Heart right ventricle (tissue), 16 donors: Measurements from ENCODE around the gene GALNT16. TPM values are rescaled to one million over a fixed set of nuclear protein-coding genes. Genes with fewer than 3 reads are reported as not detected.
A peak's percentile ranks its signal among the peaks of the same experiment; 100 is the strongest.

Source experiments
- ATAC-seq, 8 donors: fragments of 200-7000 bp; cut with Tn5 transposase; one replicate each; pipeline ENCODE4 v1.9.1; 2020; ENCODE audit warnings: mild to moderate bottlenecking in 8 of 8, moderate library complexity in 8 of 8, moderate number of reproducible peaks in 1 of 8
- DNase-seq, 2 donors: peaks; one replicate each; pipeline ENCODE4 v3.0.0-alpha.2; 2020
- H3K27ac ChIP-seq, 10 donors: fragments of 200-600 bp; sonication (generic) in 2 of 10; one replicate each; pipeline versions ENCODE4 v1.5.0 to v1.8.0; 2020 to 2022; ENCODE audit warnings: mild to moderate bottlenecking in 3 of 10
- H3K27me3 ChIP-seq, 7 donors: fragments of 200-600 bp; one replicate each; pipeline ENCODE4 v1.8.0; 2021 to 2022; ENCODE audit warnings: mild to moderate bottlenecking in 2 of 7
- H3K36me3 ChIP-seq, 9 donors: fragments of 200-600 bp; sonication (generic) in 1 of 9; one replicate each; pipeline versions ENCODE4 v1.5.0 to v1.8.0; 2020 to 2022; ENCODE audit warnings: mild to moderate bottlenecking in 2 of 9
- H3K4me1 ChIP-seq, 9 donors: fragments of 200-600 bp; sonication (generic) in 1 of 9; one replicate each; pipeline versions ENCODE4 v1.5.0 to v1.8.0; 2020 to 2022; ENCODE audit warnings: mild to moderate bottlenecking in 4 of 9
- H3K4me3 ChIP-seq, 10 donors: fragments of 200-600 bp; sonication (generic) in 2 of 10; one replicate each; pipeline versions ENCODE4 v1.5.0 to v1.8.0; 2020 to 2022; ENCODE audit warnings: mild to moderate bottlenecking in 7 of 10, moderate library complexity in 2 of 10
- H3K9me3 ChIP-seq, 11 donors: fragments of 200-600 bp in 10 of 11; sonication (generic) in 2 of 11; one replicate each; pipeline versions ENCODE4 v1.5.0 to v1.8.0; 2013 to 2022; ENCODE audit warnings: mild to moderate bottlenecking in 2 of 11, control low read depth in 1 of 11, moderate library complexity in 1 of 11
- WGBS, 2 donors: extraction: QIAGEN DNeasy Blood & Tissue Kit; methylation state at CpG; one replicate each; pipeline ENCODE4 v1.1.7; 2013; ENCODE audit warnings: inconsistent platforms in 1 of 2; 5-methylcytosine and 5-hydroxymethylcytosine counted together
- intact Hi-C, 10 donors: fragments of 100-400 bp; cut with DNase I; formaldehyde crosslinking; loops; one replicate each; pipeline versions ENCODE4 v1.11.1 to v1.14.2; 2022
- polyA plus RNA-seq, 2 donors: library from polyadenylated mRNA; stranded (reverse); fragments of 200-250 nt; gene quantifications; one replicate each; pipeline ENCODE4 v1.2.3, GENCODE V29; 2013
- total RNA-seq, 10 donors: library from RNA; stranded (reverse); fragmentation: NEBNext Ultra II Directional in 3 of 10; extraction: Animal tissue kit (Norgen Biotek cat#: 25700) in 3 of 10; gene quantifications; one replicate each; pipeline versions ENCODE4 v1.2.1 to v1.2.4, GENCODE V29; 2021 to 2023
- TF ChIP-seq, protein P1 (sequence below), 9 donors: fragments of 200-600 bp; sonication (generic) in 2 of 9; IDR thresholded peaks; one replicate each; pipeline versions ENCODE4 v1.5.0 to v1.8.0; 2021 to 2022; ENCODE audit warnings: antibody characterized with exemption in 9 of 9, mild to moderate bottlenecking in 5 of 9, moderate library complexity in 1 of 9
- donor health status: Arrhythmogenic right ventricular cardiomyopathy.
- donor health status: ischemic (EF 13 %, LVEDD 7.1; RV severe dilation, severe dysfunction).
- donor health status: healthy with polysubstance abuse.
- donor health status: DM: no; HTN: yes; CAD: no.
- donor health status: DM: no; HTN: no; CAD: no.
- donor health status: ischemic (EF 25% LVEDD 6.9; RV normal size, moderate dysfunction).
- donor health status: ischemic (EF 25% LVEDD 5.7; RV mildly dilated, moderate dysfunction).
- donor health status: healthy.
- donor health status: DM: yes; HTN: yes; CAD: no.
- donor health status: Ischemic cardiomyopathy.
- donor health status: ischemic (EF 35%, LVEDD 5.7; RV mildly dilated, moderate dysfunction).
- donor health status: nonischemic (EF 11% LVEDD 7.7; RV severe dilation, severe dysfunction).
- donor health status: DM: yes; HTN: yes; CAD: no.
- donor health status: PGD.
- donor health status: ischemic (EF 29% LVEDD 5.4; RV normal size, mild dysfunction).
- donor health status: nonischemic (EF 23%, LVEDD 6.1; RV moderate dilation, normal function).

The GALNT16 gene
- total and polyA plus RNA-seq, 12 donors: 9.6 to 106 (median 68.3) TPM

DNA sequence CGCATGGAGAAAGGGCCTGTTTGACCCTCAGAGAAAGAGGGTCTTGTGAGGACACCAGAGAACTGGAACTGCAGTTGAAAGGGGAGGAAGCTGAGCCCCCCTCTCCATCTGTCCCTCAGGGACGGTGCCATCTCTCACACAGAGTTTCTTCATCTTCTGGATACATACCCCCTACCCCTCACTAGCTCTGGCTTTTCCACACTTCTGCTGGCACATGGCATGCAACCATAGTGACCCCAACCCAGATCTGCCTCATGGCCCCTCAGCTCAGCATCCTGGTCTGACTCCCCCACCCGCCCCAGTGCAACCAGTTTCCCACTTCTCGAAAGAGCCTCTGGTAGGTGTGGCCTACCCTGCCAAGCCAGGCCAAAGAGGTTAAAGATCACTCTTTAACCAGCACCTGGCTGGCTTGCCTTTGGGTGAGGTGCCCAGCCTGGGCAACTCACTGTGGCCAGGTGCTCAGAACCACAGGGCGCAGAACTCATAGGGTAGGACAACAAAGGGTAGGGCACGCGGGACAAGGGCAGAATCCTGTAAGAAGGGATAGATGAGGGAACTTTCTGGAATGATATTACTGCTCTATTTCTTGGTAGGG, 25.8 kb downstream of the GALNT16 start:
- no peak overlapping the region for H3K4me3 ChIP-seq
- H3K9me3 ChIP-seq: no peaks in the 10 kb centered on the region
- TF ChIP-seq, protein P1, sequence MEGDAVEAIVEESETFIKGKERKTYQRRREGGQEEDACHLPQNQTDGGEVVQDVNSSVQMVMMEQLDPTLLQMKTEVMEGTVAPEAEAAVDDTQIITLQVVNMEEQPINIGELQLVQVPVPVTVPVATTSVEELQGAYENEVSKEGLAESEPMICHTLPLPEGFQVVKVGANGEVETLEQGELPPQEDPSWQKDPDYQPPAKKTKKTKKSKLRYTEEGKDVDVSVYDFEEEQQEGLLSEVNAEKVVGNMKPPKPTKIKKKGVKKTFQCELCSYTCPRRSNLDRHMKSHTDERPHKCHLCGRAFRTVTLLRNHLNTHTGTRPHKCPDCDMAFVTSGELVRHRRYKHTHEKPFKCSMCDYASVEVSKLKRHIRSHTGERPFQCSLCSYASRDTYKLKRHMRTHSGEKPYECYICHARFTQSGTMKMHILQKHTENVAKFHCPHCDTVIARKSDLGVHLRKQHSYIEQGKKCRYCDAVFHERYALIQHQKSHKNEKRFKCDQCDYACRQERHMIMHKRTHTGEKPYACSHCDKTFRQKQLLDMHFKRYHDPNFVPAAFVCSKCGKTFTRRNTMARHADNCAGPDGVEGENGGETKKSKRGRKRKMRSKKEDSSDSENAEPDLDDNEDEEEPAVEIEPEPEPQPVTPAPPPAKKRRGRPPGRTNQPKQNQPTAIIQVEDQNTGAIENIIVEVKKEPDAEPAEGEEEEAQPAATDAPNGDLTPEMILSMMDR (IDR thresholded peaks at IDR 0.05): no peak
- no peaks in the 10 kb centered on the region for H3K27me3 ChIP-seq
- DNase-seq (no peak), ATAC-seq (no peak)
- 83 to 86% methylated on average over 7 of the region's 7 CpGs for WGBS, 2 donors
- intact Hi-C loops: no loop called here
- no peak overlapping the region for H3K27ac ChIP-seq
- peaks cover 8 to 62% (median 42%) of the 10 kb centered on the region in 9 donors for H3K4me1 ChIP-seq
- H3K36me3 ChIP-seq: no peaks in the 10 kb centered on the region

DNA sequence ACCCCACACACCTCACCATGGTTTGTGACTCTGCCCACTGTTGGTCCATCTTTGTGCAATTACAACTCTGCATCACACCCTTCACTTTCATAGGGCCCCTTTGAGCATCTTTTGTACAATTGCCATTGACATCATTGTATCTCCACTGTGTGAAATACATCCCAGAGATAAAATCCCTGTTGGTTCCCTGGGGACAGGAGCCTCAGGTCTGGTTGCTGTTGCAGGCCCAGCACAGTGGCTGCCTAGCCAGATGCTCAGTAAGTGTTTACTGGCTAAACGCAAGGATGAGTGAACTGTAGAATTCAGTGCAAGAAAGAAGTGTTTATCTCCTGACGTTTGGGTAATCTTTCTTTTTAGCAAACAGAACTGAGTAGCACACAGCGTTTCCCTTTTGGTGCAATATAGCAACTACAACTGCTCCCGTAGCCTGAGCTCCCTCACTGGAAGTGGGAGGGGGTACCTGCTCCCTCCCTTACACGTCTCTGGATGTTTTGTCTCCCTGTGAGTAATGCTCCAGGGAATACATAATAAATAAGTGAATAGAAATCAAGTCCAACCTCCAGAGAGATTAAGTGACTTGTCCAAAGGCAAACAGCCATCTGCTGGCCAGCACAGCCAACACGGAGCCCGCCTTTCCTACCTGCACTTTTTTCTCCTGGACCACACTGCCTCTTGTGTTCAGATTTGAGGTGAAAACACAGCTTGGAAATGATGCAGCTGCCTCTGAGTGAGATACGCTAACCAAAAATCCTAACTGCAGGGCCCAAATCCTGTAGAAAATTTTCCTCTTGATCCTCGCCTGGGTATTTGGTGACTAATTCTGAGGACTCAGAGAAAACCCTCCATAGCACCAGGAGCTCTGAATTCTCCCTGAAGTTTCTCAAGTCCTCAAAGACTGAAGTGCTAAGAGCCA, 27.4 kb downstream of the GALNT16 start:
- peak in 3 of 8 donors; percentile 2 to 4 (median 3) for ATAC-seq
- WGBS, 2 donors: 59 to 75% methylated on average over 9 of the region's 9 CpGs
- intact Hi-C loops: loop anchor here in 2 of 10 donors (2.0 kb wide), 1 partner anchor 27 kb away; the partner anchor contains the start of gene GALNT16 (in 2 of the 2)
- DNase-seq: no peak
- Histone ChIP-seq H3K4me1 (peaks cover 17 to 64% (median 51%) of the 10 kb centered on the region in 9 donors), H3K4me3 (no peak overlapping the region), H3K27me3 (no peaks in the 10 kb centered on the region), H3K9me3 (no peaks in the 10 kb centered on the region), H3K27ac (peak overlapping the region in 9 of 10 donors; percentile 4 to 77 (median 61)), H3K36me3 (no peaks in the 10 kb centered on the region)
- TF ChIP-seq, protein P1 (IDR thresholded peaks at IDR 0.05): no peak

DNA sequence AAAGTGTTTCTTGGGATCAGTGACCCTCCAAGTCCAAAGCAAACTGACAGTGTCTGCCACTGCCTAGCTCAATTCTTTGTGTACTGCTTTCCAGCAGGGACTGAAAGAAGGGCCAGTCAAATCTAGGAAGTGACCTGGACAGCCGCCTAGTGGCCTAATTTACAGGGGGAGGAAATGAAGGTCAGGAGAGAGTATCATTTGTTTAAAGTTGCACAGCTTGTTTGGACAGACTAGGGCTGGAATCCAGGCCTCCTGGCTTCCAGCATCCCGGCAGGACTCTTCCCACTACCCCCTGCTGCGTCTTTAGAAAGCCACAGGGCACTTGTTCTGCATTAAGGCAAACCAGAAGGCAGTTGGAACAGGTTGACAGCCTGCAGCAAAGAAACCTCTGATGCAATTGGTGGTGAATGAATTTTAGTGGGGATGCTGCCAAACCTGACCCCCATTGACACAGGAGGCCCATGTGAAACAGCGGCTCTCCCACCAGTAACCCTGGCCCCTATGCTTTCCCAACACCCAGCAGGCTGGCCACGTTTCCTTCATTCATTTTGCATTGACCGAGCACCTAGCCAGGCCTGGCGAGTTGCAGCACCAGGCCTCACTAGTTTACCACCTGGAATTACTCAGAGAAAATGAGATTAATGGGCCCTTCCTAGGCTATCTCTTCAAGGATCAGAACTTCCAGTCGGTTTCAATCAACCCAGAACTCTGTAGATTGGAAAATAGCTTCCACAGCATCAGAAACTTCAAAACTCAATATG, 28.2 kb downstream of the GALNT16 start:
- H3K4me1 ChIP-seq: peaks cover 17 to 73% (median 52%) of the 10 kb centered on the region in 9 donors
- intact Hi-C loops: loop anchor here in 2 of 10 donors (2.0 kb wide), 1 partner anchor 27 kb away; the partner anchor contains the start of gene GALNT16 (in 2 of the 2)
- H3K27me3 ChIP-seq: no peaks in the 10 kb centered on the region
- ATAC-seq (peak; percentile 39 to 70 (median 50)), DNase-seq (peak in 1 of 2 donors; percentile 65)
- TF ChIP-seq, protein P1 (IDR thresholded peaks at IDR 0.05): peak in 8 of 9 donors; percentile 19 to 61 (median 50)
- 58 to 62% methylated on average over 8 of the region's 8 CpGs for WGBS, 2 donors
- H3K36me3 ChIP-seq: no peaks in the 10 kb centered on the region
- H3K4me3 ChIP-seq: no peak overlapping the region
- peak overlapping the region in 9 of 10 donors; percentile 4 to 77 (median 61) for H3K27ac ChIP-seq
- H3K9me3 ChIP-seq: no peaks in the 10 kb centered on the region
